Measurements from ENCODE around the gene GRPR.

GRPR gene

DNA sequence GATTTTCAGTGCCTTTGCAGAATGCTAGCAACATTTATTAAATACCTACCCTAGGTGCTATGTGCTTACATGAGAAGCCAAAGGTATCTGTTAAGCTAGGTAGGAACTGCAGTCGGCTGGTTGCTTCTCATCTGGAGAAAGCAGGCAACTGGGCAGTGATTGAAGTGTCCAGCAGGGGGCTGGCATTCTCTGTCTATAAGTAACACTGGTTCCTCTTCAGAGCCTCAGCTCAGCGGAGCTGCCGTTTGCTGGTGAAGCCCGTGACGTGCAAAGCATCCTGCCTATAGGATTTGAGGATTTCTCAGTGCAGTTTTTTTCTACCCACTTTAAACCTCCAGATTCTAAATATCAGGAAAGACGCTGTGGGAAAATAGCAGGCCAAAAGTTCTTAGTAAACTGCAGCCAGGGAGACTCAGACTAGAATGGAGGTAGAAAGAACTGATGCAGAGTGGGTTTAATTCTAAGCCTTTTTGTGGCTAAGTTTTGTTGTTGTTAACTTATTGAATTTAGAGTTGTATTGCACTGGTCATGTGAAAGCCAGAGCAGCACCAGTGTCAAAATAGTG lies at the start of gene GRPR:
Gene GRPR (plus strand): TSS at position 344 of the 565 bp plus-strand sequence. CDS start 389 bp downstream, outside the sequence.
- no peak within 1 kb of the TSS for H3K27ac ChIP-seq (ENCODE audit: low read depth in 2 of 2, low read length in 2 of 2)
- no peak within 1 kb of the TSS for H3K9ac ChIP-seq (ENCODE audit: low read depth in 1 of 2, low read length in 2 of 2)
- peaks cover 8 to 15% of the 10 kb centered on the region in 2 donors for H3K27me3 ChIP-seq (ENCODE audit: control insufficient read depth in 2 of 2, insufficient read depth in 2 of 2, low read length in 2 of 2)
- no peak within 1 kb of the TSS for H3K4me3 ChIP-seq (ENCODE audit: low read length in 2 of 2)
- H3K4me1 ChIP-seq (ENCODE audit: control insufficient read depth in 2 of 2, insufficient read depth in 2 of 2, low read length in 2 of 2) = no peaks in the 10 kb centered on the region
- no peaks in the 10 kb centered on the region for H3K9me3 ChIP-seq (ENCODE audit: control insufficient read depth in 2 of 2, low read length in 2 of 2)
- no peaks in the 10 kb centered on the region for H3K36me3 ChIP-seq (ENCODE audit: control insufficient read depth in 2 of 2, insufficient read depth in 2 of 2, low read length in 2 of 2)

DNA sequence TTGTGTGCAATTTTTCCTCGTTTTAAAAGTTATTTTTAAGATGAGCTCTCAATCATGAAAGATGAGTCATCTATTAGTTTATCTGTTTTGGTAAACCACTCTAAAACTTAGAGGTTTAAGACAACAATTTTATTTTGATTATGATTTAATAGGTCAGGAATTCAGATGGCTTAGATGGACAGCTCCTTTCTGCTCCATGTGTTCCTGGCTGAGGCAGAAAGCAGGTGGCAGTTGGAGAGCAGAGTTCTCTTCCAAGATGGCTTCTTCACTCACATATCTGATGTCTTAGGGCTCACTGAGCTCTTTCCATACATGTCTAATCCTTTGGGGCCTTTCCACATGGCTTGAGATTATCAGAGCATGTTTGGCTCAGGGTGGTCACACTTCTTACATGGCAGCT lies 48.3 kb upstream of the GRPR start:
- no peak overlapping the region for H3K4me3 ChIP-seq (ENCODE audit: low read length in 2 of 2)
- H3K9me3 ChIP-seq (ENCODE audit: control insufficient read depth in 2 of 2, low read length in 2 of 2) = no peaks in the 10 kb centered on the region
- H3K27me3 ChIP-seq (ENCODE audit: control insufficient read depth in 2 of 2, insufficient read depth in 2 of 2, low read length in 2 of 2) = peaks cover 3 to 5% of the 10 kb centered on the region in 2 donors

DNA sequence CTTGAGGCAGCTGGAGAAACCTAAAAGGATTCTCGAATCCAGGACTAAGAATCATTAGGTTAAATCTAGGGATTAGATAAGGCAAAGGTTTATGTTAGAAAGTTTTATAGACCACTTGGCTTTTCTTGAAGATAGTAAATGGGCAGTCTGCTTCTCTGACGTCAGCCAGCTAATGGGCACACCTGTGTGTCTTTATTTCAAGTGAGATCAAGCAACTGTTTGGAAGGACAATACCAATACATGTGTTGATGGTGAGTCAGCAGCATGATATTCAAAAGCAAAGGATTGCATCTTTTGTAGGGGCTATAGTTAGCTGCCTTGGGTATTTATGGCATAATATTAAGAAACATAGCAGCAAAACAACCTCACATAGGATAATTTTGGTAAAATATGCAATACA lies 46.5 kb upstream of the GRPR start:
- H3K9me3 ChIP-seq (ENCODE audit: control insufficient read depth in 2 of 2, low read length in 2 of 2) = no peaks in the 10 kb centered on the region
- H3K9ac ChIP-seq (ENCODE audit: low read depth in 1 of 2, low read length in 2 of 2) = no peak overlapping the region
- H3K4me1 ChIP-seq (ENCODE audit: control insufficient read depth in 2 of 2, insufficient read depth in 2 of 2, low read length in 2 of 2) = no peaks in the 10 kb centered on the region
- H3K4me3 ChIP-seq (ENCODE audit: low read length in 2 of 2) = no peak overlapping the region
- no peak overlapping the region for H3K27ac ChIP-seq (ENCODE audit: low read depth in 2 of 2, low read length in 2 of 2)
- no peaks in the 10 kb centered on the region for H3K36me3 ChIP-seq (ENCODE audit: control insufficient read depth in 2 of 2, insufficient read depth in 2 of 2, low read length in 2 of 2)
- peaks cover 3 to 5% of the 10 kb centered on the region in 2 donors for H3K27me3 ChIP-seq (ENCODE audit: control insufficient read depth in 2 of 2, insufficient read depth in 2 of 2, low read length in 2 of 2)

More for the DNA sequence above, 48.3 kb upstream of the GRPR start:
- H3K27ac ChIP-seq (ENCODE audit: low read depth in 2 of 2, low read length in 2 of 2) = no peak overlapping the region
- no peaks in the 10 kb centered on the region for H3K4me1 ChIP-seq (ENCODE audit: control insufficient read depth in 2 of 2, insufficient read depth in 2 of 2, low read length in 2 of 2)
- no peaks in the 10 kb centered on the region for H3K36me3 ChIP-seq (ENCODE audit: control insufficient read depth in 2 of 2, insufficient read depth in 2 of 2, low read length in 2 of 2)
- H3K9ac ChIP-seq (ENCODE audit: low read depth in 1 of 2, low read length in 2 of 2) = no peak overlapping the region

DNA sequence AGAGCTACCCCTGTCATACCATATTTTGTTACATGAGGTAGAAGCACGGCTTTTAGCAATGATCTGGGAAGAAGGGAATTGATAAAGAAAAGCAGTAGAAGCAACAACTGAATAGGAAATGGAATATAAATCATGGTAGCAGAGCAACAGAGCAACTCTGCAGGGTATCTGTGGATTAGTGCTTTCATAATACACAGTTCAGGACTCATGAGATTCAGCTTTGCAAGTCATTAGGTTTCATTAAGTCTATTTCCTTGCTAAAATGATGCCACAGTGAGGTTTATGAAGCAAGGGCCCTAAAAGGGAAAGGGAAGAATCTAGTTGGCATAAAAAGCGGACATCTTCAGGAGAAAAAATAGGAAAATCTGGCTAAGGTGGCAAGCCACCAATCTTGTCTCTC lies 45.6 kb upstream of the GRPR start:
- no peaks in the 10 kb centered on the region for H3K4me1 ChIP-seq (ENCODE audit: control insufficient read depth in 2 of 2, insufficient read depth in 2 of 2, low read length in 2 of 2)
- H3K27ac ChIP-seq (ENCODE audit: low read depth in 2 of 2, low read length in 2 of 2) = no peak overlapping the region
- H3K36me3 ChIP-seq (ENCODE audit: control insufficient read depth in 2 of 2, insufficient read depth in 2 of 2, low read length in 2 of 2) = no peaks in the 10 kb centered on the region
- H3K27me3 ChIP-seq (ENCODE audit: control insufficient read depth in 2 of 2, insufficient read depth in 2 of 2, low read length in 2 of 2) = peaks cover 3 to 5% of the 10 kb centered on the region in 2 donors
- no peak overlapping the region for H3K4me3 ChIP-seq (ENCODE audit: low read length in 2 of 2)
- no peaks in the 10 kb centered on the region for H3K9me3 ChIP-seq (ENCODE audit: control insufficient read depth in 2 of 2, low read length in 2 of 2)
- no peak overlapping the region for H3K9ac ChIP-seq (ENCODE audit: low read depth in 1 of 2, low read length in 2 of 2)

DNA sequence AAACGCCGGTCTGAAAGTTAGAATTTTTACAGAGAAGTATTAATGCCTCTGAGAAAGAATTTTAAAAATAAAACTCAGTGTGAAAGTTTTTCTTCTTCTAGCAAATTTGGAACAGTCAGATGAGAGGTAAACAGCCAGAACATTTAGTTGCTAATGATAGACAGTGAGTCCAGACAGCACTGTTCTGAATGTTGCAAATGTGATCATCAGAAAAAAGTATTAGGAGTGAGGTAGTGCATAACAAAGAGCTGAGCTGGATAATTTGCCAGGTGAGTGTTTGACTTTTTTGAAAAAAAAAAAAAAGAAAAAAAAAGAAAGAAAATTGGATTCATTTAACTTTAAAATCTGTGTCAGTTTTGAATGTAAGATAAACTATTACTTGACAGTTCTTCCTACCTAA lies 42.0 kb upstream of the GRPR start:
- Histone ChIP-seq H3K27me3 (ENCODE audit: control insufficient read depth in 2 of 2, insufficient read depth in 2 of 2, low read length in 2 of 2) (peaks cover 3 to 5% of the 10 kb centered on the region in 2 donors), H3K36me3 (ENCODE audit: control insufficient read depth in 2 of 2, insufficient read depth in 2 of 2, low read length in 2 of 2) (no peaks in the 10 kb centered on the region), H3K4me1 (ENCODE audit: control insufficient read depth in 2 of 2, insufficient read depth in 2 of 2, low read length in 2 of 2) (no peaks in the 10 kb centered on the region), H3K4me3 (ENCODE audit: low read length in 2 of 2) (no peak overlapping the region), H3K9me3 (ENCODE audit: control insufficient read depth in 2 of 2, low read length in 2 of 2) (no peaks in the 10 kb centered on the region), H3K27ac (ENCODE audit: low read depth in 2 of 2, low read length in 2 of 2) (no peak overlapping the region), H3K9ac (ENCODE audit: low read depth in 1 of 2, low read length in 2 of 2) (no peak overlapping the region)

DNA sequence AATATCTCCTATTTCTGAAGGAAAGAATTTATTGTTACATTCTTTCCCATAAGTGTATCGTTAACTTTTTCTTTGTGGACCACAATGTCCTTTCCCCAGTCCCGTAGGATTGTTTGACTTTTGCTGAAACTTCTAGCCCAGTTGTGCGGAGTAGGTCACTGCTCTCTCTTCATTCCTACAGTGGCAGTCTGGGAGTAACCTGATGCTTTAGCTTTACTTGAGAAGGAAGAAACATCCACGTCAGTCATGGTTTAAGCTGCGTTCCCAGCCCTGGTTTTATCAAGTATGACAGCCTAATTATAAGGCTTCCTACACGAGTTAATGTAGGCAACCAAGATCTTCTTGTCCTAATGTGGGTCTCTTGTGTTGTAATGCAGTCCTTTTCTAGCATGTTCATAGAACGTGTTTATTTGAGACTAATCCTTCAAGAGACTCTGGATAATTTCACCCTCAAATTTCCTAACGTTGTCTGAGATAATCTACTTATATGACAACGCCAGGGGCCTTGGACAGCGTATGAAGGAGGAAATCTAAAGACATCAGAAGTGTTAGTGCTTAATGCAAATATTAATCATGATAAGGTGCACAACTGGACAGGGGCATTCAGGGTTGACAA lies 40.8 kb upstream of the GRPR start:
- H3K27ac ChIP-seq (ENCODE audit: low read depth in 2 of 2, low read length in 2 of 2) = no peak overlapping the region
- H3K4me3 ChIP-seq (ENCODE audit: low read length in 2 of 2) = no peak overlapping the region
- H3K9me3 ChIP-seq (ENCODE audit: control insufficient read depth in 2 of 2, low read length in 2 of 2) = no peaks in the 10 kb centered on the region
- H3K27me3 ChIP-seq (ENCODE audit: control insufficient read depth in 2 of 2, insufficient read depth in 2 of 2, low read length in 2 of 2) = peaks cover 3 to 5% of the 10 kb centered on the region in 2 donors
- H3K9ac ChIP-seq (ENCODE audit: low read depth in 1 of 2, low read length in 2 of 2) = no peak overlapping the region
- no peaks in the 10 kb centered on the region for H3K36me3 ChIP-seq (ENCODE audit: control insufficient read depth in 2 of 2, insufficient read depth in 2 of 2, low read length in 2 of 2)
- no peaks in the 10 kb centered on the region for H3K4me1 ChIP-seq (ENCODE audit: control insufficient read depth in 2 of 2, insufficient read depth in 2 of 2, low read length in 2 of 2)

DNA sequence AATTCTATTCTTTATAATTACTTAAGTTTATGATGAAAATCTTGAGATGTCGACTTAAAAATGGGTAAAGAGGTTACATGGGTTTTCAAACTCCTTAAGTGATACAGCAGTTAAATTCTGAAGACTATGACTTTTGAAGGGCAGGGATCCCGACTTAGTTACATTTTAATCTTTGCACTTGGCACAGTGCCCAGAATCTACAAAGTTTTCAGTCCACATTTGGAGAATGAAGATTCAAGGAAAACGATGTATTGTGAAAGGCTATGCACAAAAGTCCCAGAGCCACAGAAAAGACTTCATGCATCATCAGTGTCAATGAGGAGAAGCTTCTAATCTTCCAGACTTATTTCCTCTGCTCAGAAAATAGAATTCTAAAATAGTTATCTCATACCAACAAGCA lies 36.3 kb upstream of the GRPR start:
- Histone ChIP-seq H3K4me1 (ENCODE audit: control insufficient read depth in 2 of 2, insufficient read depth in 2 of 2, low read length in 2 of 2) (no peaks in the 10 kb centered on the region), H3K9me3 (ENCODE audit: control insufficient read depth in 2 of 2, low read length in 2 of 2) (no peaks in the 10 kb centered on the region), H3K36me3 (ENCODE audit: control insufficient read depth in 2 of 2, insufficient read depth in 2 of 2, low read length in 2 of 2) (no peaks in the 10 kb centered on the region), H3K27me3 (ENCODE audit: control insufficient read depth in 2 of 2, insufficient read depth in 2 of 2, low read length in 2 of 2) (peaks cover 0 to 2% of the 10 kb centered on the region in 2 donors), H3K4me3 (ENCODE audit: low read length in 2 of 2) (no peak overlapping the region), H3K9ac (ENCODE audit: low read depth in 1 of 2, low read length in 2 of 2) (no peak overlapping the region), H3K27ac (ENCODE audit: low read depth in 2 of 2, low read length in 2 of 2) (no peak overlapping the region)

DNA sequence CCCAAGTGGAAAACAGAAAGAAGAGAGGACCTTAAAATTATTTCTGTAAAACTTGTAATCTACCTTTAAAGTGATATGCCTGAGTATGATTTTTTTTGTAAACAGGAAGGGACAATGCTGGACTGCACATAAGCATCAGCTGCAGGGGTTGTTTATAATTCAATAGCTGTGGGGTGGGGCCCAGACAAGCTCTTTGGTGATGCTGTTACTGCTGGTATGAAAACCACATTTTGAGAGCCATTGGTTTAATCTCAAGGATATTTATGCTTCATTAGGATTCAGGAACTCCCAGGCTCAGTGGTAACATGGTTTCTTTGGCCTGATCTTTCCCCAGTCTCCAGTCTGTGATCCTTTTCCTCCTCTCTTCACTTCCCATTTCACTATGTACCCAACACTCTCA lies 34.3 kb upstream of the GRPR start:
- no peaks in the 10 kb centered on the region for H3K27me3 ChIP-seq (ENCODE audit: control insufficient read depth in 2 of 2, insufficient read depth in 2 of 2, low read length in 2 of 2)
- no peak overlapping the region for H3K27ac ChIP-seq (ENCODE audit: low read depth in 2 of 2, low read length in 2 of 2)
- H3K9ac ChIP-seq (ENCODE audit: low read depth in 1 of 2, low read length in 2 of 2) = no peak overlapping the region
- no peaks in the 10 kb centered on the region for H3K36me3 ChIP-seq (ENCODE audit: control insufficient read depth in 2 of 2, insufficient read depth in 2 of 2, low read length in 2 of 2)
- H3K9me3 ChIP-seq (ENCODE audit: control insufficient read depth in 2 of 2, low read length in 2 of 2) = no peaks in the 10 kb centered on the region
- no peaks in the 10 kb centered on the region for H3K4me1 ChIP-seq (ENCODE audit: control insufficient read depth in 2 of 2, insufficient read depth in 2 of 2, low read length in 2 of 2)
- H3K4me3 ChIP-seq (ENCODE audit: low read length in 2 of 2) = no peak overlapping the region

DNA sequence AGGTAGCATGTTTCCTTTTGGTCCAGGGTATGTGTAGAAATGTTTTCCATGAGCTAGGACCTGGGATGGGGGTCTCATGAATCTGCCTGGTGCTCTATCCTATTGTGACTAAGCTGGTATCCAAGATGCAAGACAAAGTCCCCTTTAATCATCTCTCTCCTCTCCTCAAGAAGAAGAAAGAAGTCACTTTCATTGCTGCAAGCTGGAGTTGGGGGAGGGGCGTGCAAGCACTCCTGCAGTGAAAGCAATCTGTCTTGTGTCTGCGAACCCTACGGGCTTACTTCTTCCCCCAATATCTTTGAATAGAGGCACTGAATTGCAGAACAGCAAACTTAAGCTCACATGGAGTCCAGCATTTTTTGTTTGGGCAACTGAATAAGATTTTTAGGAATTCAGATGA lies 27.2 kb upstream of the GRPR start:
- Histone ChIP-seq H3K27me3 (ENCODE audit: control insufficient read depth in 2 of 2, insufficient read depth in 2 of 2, low read length in 2 of 2) (no peaks in the 10 kb centered on the region), H3K27ac (ENCODE audit: low read depth in 2 of 2, low read length in 2 of 2) (no peak overlapping the region), H3K4me3 (ENCODE audit: low read length in 2 of 2) (no peak overlapping the region), H3K4me1 (ENCODE audit: control insufficient read depth in 2 of 2, insufficient read depth in 2 of 2, low read length in 2 of 2) (no peaks in the 10 kb centered on the region), H3K9ac (ENCODE audit: low read depth in 1 of 2, low read length in 2 of 2) (no peak overlapping the region), H3K36me3 (ENCODE audit: control insufficient read depth in 2 of 2, insufficient read depth in 2 of 2, low read length in 2 of 2) (no peaks in the 10 kb centered on the region), H3K9me3 (ENCODE audit: control insufficient read depth in 2 of 2, low read length in 2 of 2) (no peaks in the 10 kb centered on the region)

DNA sequence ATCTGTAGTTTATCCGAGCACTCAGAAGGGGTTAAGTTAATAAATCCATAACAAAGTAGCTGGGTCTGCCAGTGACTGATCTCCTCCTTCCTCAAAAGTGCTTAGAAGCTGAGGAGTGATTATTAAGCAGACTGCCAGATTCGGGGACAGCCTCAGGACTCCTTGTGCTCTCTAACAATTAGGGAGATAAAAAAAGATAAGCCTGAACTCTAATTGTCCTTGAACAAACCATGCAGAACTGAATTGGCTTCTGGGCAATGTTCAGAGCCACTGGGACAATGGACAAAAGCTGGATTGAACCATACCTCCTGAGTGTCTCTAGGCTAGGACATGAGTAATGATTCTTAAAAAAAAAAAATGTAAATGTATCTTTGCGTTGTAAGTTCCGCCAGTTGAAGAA lies 22.7 kb upstream of the GRPR start:
- Histone ChIP-seq H3K27me3 (ENCODE audit: control insufficient read depth in 2 of 2, insufficient read depth in 2 of 2, low read length in 2 of 2) (no peaks in the 10 kb centered on the region), H3K9ac (ENCODE audit: low read depth in 1 of 2, low read length in 2 of 2) (no peak overlapping the region), H3K4me3 (ENCODE audit: low read length in 2 of 2) (no peak overlapping the region), H3K4me1 (ENCODE audit: control insufficient read depth in 2 of 2, insufficient read depth in 2 of 2, low read length in 2 of 2) (no peaks in the 10 kb centered on the region), H3K9me3 (ENCODE audit: control insufficient read depth in 2 of 2, low read length in 2 of 2) (no peaks in the 10 kb centered on the region), H3K27ac (ENCODE audit: low read depth in 2 of 2, low read length in 2 of 2) (no peak overlapping the region), H3K36me3 (ENCODE audit: control insufficient read depth in 2 of 2, insufficient read depth in 2 of 2, low read length in 2 of 2) (no peaks in the 10 kb centered on the region)

Data from mucosa of rectum (tissue), 2 donors.